ENCODE data around the gene PITX1. TPM values are rescaled to one million over a fixed set of nuclear protein-coding genes. Genes with fewer than 3 reads are reported as not detected.

The PITX1 gene
- total RNA-seq, 1 donor from 2014 or later = 89.6 TPM

DNA sequence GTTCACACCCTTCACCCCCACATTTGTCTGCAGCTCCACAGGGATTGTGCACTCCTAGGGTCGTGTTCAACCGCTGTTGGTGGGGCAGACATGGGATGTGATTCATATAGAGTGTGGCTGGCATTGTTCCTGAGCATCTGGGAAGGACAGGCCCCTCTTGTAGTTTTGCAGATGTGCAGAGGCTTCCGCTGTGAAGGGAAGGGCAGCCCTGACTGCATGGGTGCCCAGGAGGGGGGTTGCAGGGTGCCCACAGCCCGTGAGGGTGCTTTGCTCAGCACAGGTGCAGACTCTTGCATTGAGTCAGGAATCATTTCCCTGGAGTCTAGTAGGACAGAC lies 30.2 kb upstream of the PITX1 start:
- H3K9me3 Mint-ChIP-seq = no peaks in the 10 kb centered on the region
- peaks cover 67% of the 10 kb centered on the region for H3K27me3 Mint-ChIP-seq (ENCODE audit: low read depth)
- no peaks in the 10 kb centered on the region for H3K4me1 Mint-ChIP-seq
- H3K27ac Mint-ChIP-seq = no peak overlapping the region
- DNase-seq (ENCODE audit: low spot score in 2 of 2, unreplicated experiment in 2 of 2) = no peak
- no peak overlapping the region for H3K4me3 Mint-ChIP-seq
- TF ChIP-seq, protein P1, sequence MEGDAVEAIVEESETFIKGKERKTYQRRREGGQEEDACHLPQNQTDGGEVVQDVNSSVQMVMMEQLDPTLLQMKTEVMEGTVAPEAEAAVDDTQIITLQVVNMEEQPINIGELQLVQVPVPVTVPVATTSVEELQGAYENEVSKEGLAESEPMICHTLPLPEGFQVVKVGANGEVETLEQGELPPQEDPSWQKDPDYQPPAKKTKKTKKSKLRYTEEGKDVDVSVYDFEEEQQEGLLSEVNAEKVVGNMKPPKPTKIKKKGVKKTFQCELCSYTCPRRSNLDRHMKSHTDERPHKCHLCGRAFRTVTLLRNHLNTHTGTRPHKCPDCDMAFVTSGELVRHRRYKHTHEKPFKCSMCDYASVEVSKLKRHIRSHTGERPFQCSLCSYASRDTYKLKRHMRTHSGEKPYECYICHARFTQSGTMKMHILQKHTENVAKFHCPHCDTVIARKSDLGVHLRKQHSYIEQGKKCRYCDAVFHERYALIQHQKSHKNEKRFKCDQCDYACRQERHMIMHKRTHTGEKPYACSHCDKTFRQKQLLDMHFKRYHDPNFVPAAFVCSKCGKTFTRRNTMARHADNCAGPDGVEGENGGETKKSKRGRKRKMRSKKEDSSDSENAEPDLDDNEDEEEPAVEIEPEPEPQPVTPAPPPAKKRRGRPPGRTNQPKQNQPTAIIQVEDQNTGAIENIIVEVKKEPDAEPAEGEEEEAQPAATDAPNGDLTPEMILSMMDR (IDR thresholded peaks at IDR 0.05; ENCODE audit: unreplicated experiment) = no peak
- H3K36me3 Mint-ChIP-seq = no peaks in the 10 kb centered on the region

DNA sequence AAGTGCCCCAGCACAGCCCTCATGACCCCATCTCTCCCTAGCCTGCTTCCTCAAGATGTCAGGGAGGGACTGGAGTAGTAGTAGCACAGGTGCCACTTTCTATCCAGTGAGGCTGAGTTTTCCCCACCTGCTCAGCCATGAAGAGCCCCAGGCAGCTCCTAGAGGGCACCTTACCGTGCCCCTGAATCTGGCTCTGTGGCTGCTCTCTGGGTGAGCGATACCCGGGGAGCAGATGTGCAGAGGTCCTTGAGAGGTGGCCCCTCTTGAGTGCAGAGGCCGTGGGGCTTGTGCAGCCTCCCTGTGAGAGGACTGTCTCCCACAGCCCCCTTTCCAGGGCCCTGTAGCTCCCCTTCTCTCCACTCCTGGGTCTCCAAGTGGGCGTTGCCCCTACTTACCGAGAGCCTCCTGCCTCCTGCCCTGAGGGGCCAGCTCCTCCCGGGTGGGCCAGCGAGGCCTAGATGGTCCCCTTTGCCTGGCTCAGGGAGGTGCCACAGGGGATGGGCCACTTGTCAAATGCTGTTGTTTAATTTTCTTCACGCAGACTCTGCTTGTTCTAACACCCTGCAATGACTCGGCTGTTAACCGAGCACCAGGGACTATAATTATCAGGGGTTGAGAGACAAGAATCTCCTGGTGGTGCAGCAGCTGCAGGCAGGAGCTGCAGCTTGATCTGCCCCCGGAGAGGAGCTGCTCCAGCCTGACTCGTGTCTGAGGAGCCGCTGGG lies 29.6 kb upstream of the PITX1 start:
- TF ChIP-seq, protein P1 (IDR thresholded peaks at IDR 0.05; ENCODE audit: unreplicated experiment) = no peak
- DNase-seq (ENCODE audit: low spot score in 2 of 2, unreplicated experiment in 2 of 2) = no peak
- Mint-ChIP-seq H3K27me3 (ENCODE audit: low read depth) (peaks cover 68% of the 10 kb centered on the region), H3K4me1 (no peaks in the 10 kb centered on the region), H3K27ac (no peak overlapping the region), H3K36me3 (no peaks in the 10 kb centered on the region), H3K9me3 (no peaks in the 10 kb centered on the region), H3K4me3 (no peak overlapping the region)

DNA sequence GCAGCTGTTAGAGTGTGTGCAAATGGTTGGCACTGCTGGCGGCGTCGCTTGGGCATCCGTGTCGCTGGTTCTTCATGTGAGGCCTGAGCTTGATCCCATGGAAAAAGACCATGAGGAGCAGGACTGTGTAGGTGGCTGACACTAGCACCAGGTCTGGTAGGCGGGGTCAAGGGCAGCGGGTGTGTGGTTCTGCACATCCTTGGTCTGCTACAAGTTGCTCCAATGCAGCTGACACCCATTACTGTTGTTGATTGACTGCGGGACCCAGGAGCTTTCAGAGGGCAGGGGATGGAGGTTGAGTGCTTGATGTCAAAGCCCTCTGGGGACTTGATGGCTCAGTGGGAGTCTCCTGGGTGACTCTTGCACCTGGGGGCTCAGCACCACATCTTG lies 29.0 kb upstream of the PITX1 start:
- DNase-seq (ENCODE audit: low spot score in 2 of 2, unreplicated experiment in 2 of 2) = no peak
- H3K4me1 Mint-ChIP-seq = peaks cover 4% of the 10 kb centered on the region
- H3K27me3 Mint-ChIP-seq (ENCODE audit: low read depth) = peaks cover 74% of the 10 kb centered on the region
- TF ChIP-seq, protein P1 (IDR thresholded peaks at IDR 0.05; ENCODE audit: unreplicated experiment) = no peak
- no peak overlapping the region for H3K27ac Mint-ChIP-seq
- no peaks in the 10 kb centered on the region for H3K36me3 Mint-ChIP-seq
- no peaks in the 10 kb centered on the region for H3K9me3 Mint-ChIP-seq
- no peak overlapping the region for H3K4me3 Mint-ChIP-seq

DNA sequence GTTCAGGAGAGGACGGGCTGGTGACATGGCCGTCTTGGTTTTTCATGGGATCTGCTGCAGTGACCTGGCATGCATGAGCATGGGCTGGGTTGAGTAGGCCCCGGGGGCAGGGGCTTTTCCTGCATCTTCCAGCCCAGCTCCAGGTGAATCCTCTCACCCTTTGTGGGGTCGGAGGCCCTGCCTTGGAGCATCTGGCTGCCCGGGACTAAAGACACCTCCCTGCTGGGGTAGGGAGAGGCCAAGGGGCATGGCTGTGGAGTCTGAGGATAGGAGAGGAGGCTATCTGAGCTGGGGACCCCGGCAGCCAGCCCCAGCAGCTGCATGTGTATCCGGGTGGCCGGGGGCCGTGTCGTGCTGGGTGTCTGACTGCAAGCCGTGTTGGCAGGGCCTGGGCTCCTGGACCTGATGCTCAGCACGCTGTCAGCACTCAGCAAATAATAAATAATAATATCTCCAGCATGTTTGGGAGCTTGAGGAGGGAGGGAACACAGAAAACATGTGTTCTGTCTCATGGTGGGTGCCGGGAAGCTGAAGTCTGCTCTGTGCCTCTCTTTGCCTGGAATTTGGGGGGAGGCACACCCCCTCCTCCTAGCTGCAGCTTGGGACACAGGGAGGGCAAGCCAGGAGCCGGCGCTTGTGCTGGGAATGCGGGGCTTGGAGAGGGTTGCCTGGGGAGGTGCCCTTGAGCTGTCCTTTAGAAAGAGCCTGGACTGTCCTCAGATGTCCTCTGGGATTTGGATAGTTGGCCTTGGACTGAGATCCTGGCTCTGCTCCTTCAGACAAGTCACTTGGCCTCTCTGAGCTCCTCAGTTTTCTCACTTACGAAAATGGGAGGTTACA lies 28.4 kb upstream of the PITX1 start:
- H3K4me3 Mint-ChIP-seq = no peak overlapping the region
- no peaks in the 10 kb centered on the region for H3K36me3 Mint-ChIP-seq
- peaks cover 5% of the 10 kb centered on the region for H3K4me1 Mint-ChIP-seq
- no peak overlapping the region for H3K27ac Mint-ChIP-seq
- no peaks in the 10 kb centered on the region for H3K9me3 Mint-ChIP-seq
- TF ChIP-seq, protein P1 (IDR thresholded peaks at IDR 0.05; ENCODE audit: unreplicated experiment) = no peak
- peaks cover 78% of the 10 kb centered on the region for H3K27me3 Mint-ChIP-seq (ENCODE audit: low read depth)
- DNase-seq (ENCODE audit: low spot score in 2 of 2, unreplicated experiment in 2 of 2) = no peak

DNA sequence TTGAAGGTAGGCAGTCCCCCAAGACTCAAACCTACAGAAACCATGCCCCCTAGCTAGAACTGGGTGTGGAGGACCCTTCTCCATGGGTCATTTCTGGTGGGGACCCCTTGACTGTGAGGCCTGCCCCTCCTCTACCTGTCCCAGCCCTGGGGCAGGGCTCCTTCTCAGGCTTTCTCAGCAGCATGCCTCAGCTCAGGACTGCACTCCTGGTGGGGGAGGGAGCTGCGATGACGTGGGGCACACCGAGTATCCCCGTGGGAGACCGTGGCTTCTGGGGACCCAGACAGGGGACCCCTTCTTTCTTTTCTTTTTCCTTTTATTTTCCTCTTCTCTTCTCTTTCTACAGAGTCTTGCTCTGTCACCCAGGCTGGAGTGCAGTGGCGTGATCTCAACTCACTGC lies 27.0 kb upstream of the PITX1 start:
- DNase-seq (ENCODE audit: low spot score in 2 of 2, unreplicated experiment in 2 of 2) = no peak
- Mint-ChIP-seq H3K27me3 (ENCODE audit: low read depth) (peaks cover 82% of the 10 kb centered on the region), H3K4me3 (no peak overlapping the region), H3K27ac (no peak overlapping the region), H3K36me3 (no peaks in the 10 kb centered on the region), H3K9me3 (no peaks in the 10 kb centered on the region), H3K4me1 (peaks cover 5% of the 10 kb centered on the region)
- TF ChIP-seq, protein P1 (IDR thresholded peaks at IDR 0.05; ENCODE audit: unreplicated experiment) = no peak

All from mesothelial cell of epicardium (in vitro differentiated cells).